Measurements from ENCODE around the gene C1QTNF5. TPM values are rescaled to one million over a fixed set of nuclear protein-coding genes. Genes with fewer than 3 reads are reported as not detected.

C1QTNF5 gene
- total RNA-seq, 6 experiments from 2014 or later, result 8.2 to 16.1 (median 15.1) TPM

GRCh38 chr11:119347242-119347641 is 6.6 kb upstream of the C1QTNF5 start:
- H3K4me1 Mint-ChIP-seq (ENCODE audit: low read depth), result peaks cover 16% of the 10 kb centered on the region
- no peak for TF ChIP-seq CTCF (IDR thresholded peaks at IDR 0.05)
- H3K4me3 Mint-ChIP-seq, result no peak overlapping the region
- no peaks in the 10 kb centered on the region for H3K9me3 Mint-ChIP-seq
- no peaks in the 10 kb centered on the region for H3K36me3 Mint-ChIP-seq (ENCODE audit: low read depth)
- peaks cover 34% of the 10 kb centered on the region for H3K27me3 Mint-ChIP-seq (ENCODE audit: insufficient read depth)
- DNase-seq, result peak; percentile 32
- H3K27ac Mint-ChIP-seq, result no peak overlapping the region

GRCh38 chr11:119346605-119347004 is 5.9 kb upstream of the C1QTNF5 start, which contains the start of gene MFRP:
Gene MFRP, minus strand, starts transcription at chr11:119346705. Its CDS starts 192 bp downstream, at chr11:119346513.
- no peak for TF ChIP-seq CTCF (IDR thresholded peaks at IDR 0.05)
- peaks cover 35% of the 10 kb centered on the region for H3K27me3 Mint-ChIP-seq (ENCODE audit: insufficient read depth)
- no peak within 1 kb of the TSS for H3K27ac Mint-ChIP-seq
- DNase-seq, result no peak
- no peak within 1 kb of the TSS for H3K4me3 Mint-ChIP-seq
- no peaks in the 10 kb centered on the region for H3K36me3 Mint-ChIP-seq (ENCODE audit: low read depth)
- H3K4me1 Mint-ChIP-seq (ENCODE audit: low read depth), result peaks cover 16% of the 10 kb centered on the region
- H3K9me3 Mint-ChIP-seq, result no peaks in the 10 kb centered on the region

- peaks cover 22% of the 10 kb centered on the region for H3K4me1 Mint-ChIP-seq (ENCODE audit: low read depth)
- H3K9me3 Mint-ChIP-seq, result no peaks in the 10 kb centered on the region
- no peak overlapping the region for H3K27ac Mint-ChIP-seq
- no peak overlapping the region for H3K4me3 Mint-ChIP-seq
- no peak for DNase-seq
- H3K27me3 Mint-ChIP-seq (ENCODE audit: insufficient read depth), result peaks cover 35% of the 10 kb centered on the region
- no peak for TF ChIP-seq CTCF (IDR thresholded peaks at IDR 0.05)
- H3K36me3 Mint-ChIP-seq (ENCODE audit: low read depth), result no peaks in the 10 kb centered on the region
These were observed 5.0 kb upstream of the C1QTNF5 start for GRCh38 chr11:119345685-119346084.

GRCh38 chr11:119344291-119345010 is 3.8 kb upstream of the C1QTNF5 start:
- TF ChIP-seq CTCF (IDR thresholded peaks at IDR 0.05), result no peak
- H3K9me3 Mint-ChIP-seq, result no peaks in the 10 kb centered on the region
- DNase-seq, result no peak
- peaks cover 32% of the 10 kb centered on the region for H3K27me3 Mint-ChIP-seq (ENCODE audit: insufficient read depth)
- H3K36me3 Mint-ChIP-seq (ENCODE audit: low read depth), result no peaks in the 10 kb centered on the region
- H3K4me3 Mint-ChIP-seq, result no peak overlapping the region
- no peak overlapping the region for H3K27ac Mint-ChIP-seq
- H3K4me1 Mint-ChIP-seq (ENCODE audit: low read depth), result peaks cover 24% of the 10 kb centered on the region

GRCh38 chr11:119343726-119344125 is 3.0 kb upstream of the C1QTNF5 start:
- no peak for DNase-seq
- no peak for TF ChIP-seq CTCF (IDR thresholded peaks at IDR 0.05)
- H3K27me3 Mint-ChIP-seq (ENCODE audit: insufficient read depth), result peaks cover 32% of the 10 kb centered on the region
- no peaks in the 10 kb centered on the region for H3K36me3 Mint-ChIP-seq (ENCODE audit: low read depth)
- no peak overlapping the region for H3K27ac Mint-ChIP-seq
- no peak overlapping the region for H3K4me3 Mint-ChIP-seq
- H3K9me3 Mint-ChIP-seq, result no peaks in the 10 kb centered on the region
- peaks cover 31% of the 10 kb centered on the region for H3K4me1 Mint-ChIP-seq (ENCODE audit: low read depth)
